PC-9 (cell line): Measurements from ENCODE around the gene ZFYVE9. TPM values are rescaled to one million over a fixed set of nuclear protein-coding genes. Genes with fewer than 3 reads are reported as not detected.

Source experiments
- BruUV-seq: library from RNA; stranded (reverse); fragments of 400-500 nt; replicated peaks from 2 replicates; lab custom pipeline; 2021; lab: Mats Ljungman, UMichigan
- CTCF ChIA-PET: fragments of 300-600 bp; sonication (Branson Sonifier 250); formaldehyde crosslinking; loops from one replicate; lab custom pipeline; 2022; ENCODE audit warnings: antibody characterized with exemption; lab: Charles Lee
- POLR2A ChIA-PET: fragments of 300-600 bp; sonication (Branson Sonifier 250); formaldehyde crosslinking; loops from one replicate; lab custom pipeline; 2022; ENCODE audit warnings: antibody characterized with exemption; ENCODE audit not compliant: unreplicated experiment; lab: Charles Lee
- DNase-seq, 2 experiments: peaks; one replicate each; pipeline versions ENCODE4 v3.0.0 to v3.0.0-alpha.2; 2015 to 2022; ENCODE audit warnings: mixed read lengths in 1 of 2
- H2AFZ ChIP-seq: fragments of 200-600 bp; sonication (generic); 2 replicates; pipeline ENCODE4 v1.8.1; 2017; ENCODE audit warnings: antibody characterized with exemption
- H3F3A ChIP-seq: fragments of 200-600 bp; sonication (generic); 2 replicates; pipeline ENCODE4 v1.8.1; 2017; ENCODE audit warnings: antibody characterized with exemption, mild to moderate bottlenecking, low read depth; ENCODE audit not compliant: insufficient read depth
- H3K27ac ChIP-seq: fragments of 200-600 bp; sonication (generic); 2 replicates; pipeline ENCODE4 v1.6.1; 2016; ENCODE audit warnings: mixed run types
- H3K27me3 ChIP-seq: fragments of 200-600 bp; sonication (generic); 2 replicates; pipeline ENCODE4 v1.6.1; 2016; ENCODE audit warnings: low read depth, mixed run types; ENCODE audit not compliant: insufficient read depth
- H3K36me3 ChIP-seq: fragments of 200-600 bp; sonication (generic); 2 replicates; pipeline ENCODE4 v1.6.1; 2016; ENCODE audit warnings: low read depth, mixed run types
- H3K4me1 ChIP-seq: fragments of 200-600 bp; sonication (generic); replicated peaks from 2 replicates; pipeline ENCODE4 v1.6.1; 2016; ENCODE audit warnings: mixed run types; ENCODE audit not compliant: insufficient read depth
- H3K4me2 ChIP-seq: fragments of 200-600 bp; sonication (generic); 2 replicates; pipeline ENCODE4 v1.6.1; 2017; ENCODE audit warnings: mixed run types
- H3K4me3 ChIP-seq: fragments of 200-600 bp; sonication (generic); 2 replicates; pipeline ENCODE4 v1.6.1; 2016; ENCODE audit warnings: mixed run types
- H3K79me2 ChIP-seq: fragments of 200-600 bp; sonication (generic); 2 replicates; pipeline ENCODE4 v1.6.1; 2017; ENCODE audit warnings: low read depth, mixed run types
- H3K9me2 ChIP-seq: fragments of 200-600 bp; sonication (generic); 2 replicates; pipeline ENCODE4 v1.8.1; 2017; ENCODE audit warnings: mild to moderate bottlenecking; ENCODE audit not compliant: insufficient read depth
- H3K9me3 ChIP-seq: fragments of 200-600 bp; sonication (generic); 2 replicates; pipeline ENCODE4 v1.8.1; 2016; ENCODE audit warnings: low read depth; ENCODE audit not compliant: insufficient read depth
- H4K20me1 ChIP-seq: fragments of 200-600 bp; sonication (generic); 2 replicates; pipeline ENCODE4 v1.8.1; 2017; ENCODE audit not compliant: insufficient read depth
- CTCF ChIP-seq: fragments of 200-600 bp; sonication (generic); conservative IDR thresholded peaks from 2 replicates; pipeline ENCODE4 v1.6.1; 2017; ENCODE audit warnings: mixed run types, antibody characterized with exemption, mild to moderate bottlenecking, moderate library complexity
- EZH2 ChIP-seq: fragments of 200-600 bp; sonication (generic); IDR thresholded peaks from 2 replicates; pipeline ENCODE4 v1.8.0; 2017; ENCODE audit warnings: antibody characterized with exemption, low read depth
- intact Hi-C: fragments of 100-400 bp; cut with micrococcal nuclease; formaldehyde crosslinking; loops from one replicate; pipeline ENCODE4 v1.10.0; 2022; ENCODE audit not compliant: unreplicated experiment
- total RNA-seq: library from RNA; stranded (reverse); gene quantifications from 2 replicates; pipeline ENCODE4 v1.2.3, GENCODE V29; 2021

The ZFYVE9 gene
- total RNA-seq, 1 experiment from 2014 or later, result 20.7 TPM

DNA sequence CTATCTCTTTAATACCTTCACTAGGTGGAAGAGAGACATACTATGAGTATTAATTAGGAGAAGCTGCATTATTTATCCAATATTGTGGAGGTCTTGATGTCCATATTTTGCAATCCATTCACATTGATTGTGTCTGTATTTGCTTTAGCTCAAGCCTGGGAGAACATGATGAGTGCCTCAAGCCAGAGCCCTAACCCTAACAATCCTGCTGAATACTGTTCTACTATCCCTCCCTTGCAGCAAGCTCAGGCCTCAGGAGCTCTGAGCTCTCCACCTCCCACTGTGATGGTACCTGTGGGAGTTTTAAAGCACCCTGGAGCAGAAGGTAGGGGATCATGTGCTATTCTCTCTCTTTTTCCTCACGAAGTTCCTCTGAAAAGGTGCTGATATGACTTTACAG is 124.6 kb downstream of the ZFYVE9 start:
- Histone ChIP-seq H3K36me3 (no peaks in the 10 kb centered on the region), H3K4me2 (no peak overlapping the region), H2AFZ (no peak overlapping the region), H3K9me2 (no peaks in the 10 kb centered on the region), H3K4me1 (no peaks in the 10 kb centered on the region), H3K9me3 (no peaks in the 10 kb centered on the region), H3K27ac (no peak overlapping the region), H3F3A (no peaks in the 10 kb centered on the region), H4K20me1 (no peaks in the 10 kb centered on the region), H3K4me3 (no peak overlapping the region), H3K79me2 (no peaks in the 10 kb centered on the region), H3K27me3 (no peaks in the 10 kb centered on the region)
- intact Hi-C loops, result no loop called here
- no peak for DNase-seq
- TF ChIP-seq CTCF (no peak), EZH2 (no peak)
- ChIA-PET POLR2A (no interaction called here), CTCF (no interaction called here)
- no TSS peak for BruUV-seq

- ChIA-PET POLR2A (no interaction called here), CTCF (no interaction called here)
- Histone ChIP-seq H3K4me3 (no peak overlapping the region), H3K36me3 (no peaks in the 10 kb centered on the region), H3F3A (no peaks in the 10 kb centered on the region), H4K20me1 (no peaks in the 10 kb centered on the region), H3K79me2 (no peaks in the 10 kb centered on the region), H3K4me2 (no peak overlapping the region), H3K9me3 (no peaks in the 10 kb centered on the region), H3K27ac (no peak overlapping the region), H3K4me1 (no peaks in the 10 kb centered on the region), H3K27me3 (no peaks in the 10 kb centered on the region), H3K9me2 (no peaks in the 10 kb centered on the region), H2AFZ (no peak overlapping the region)
- no peak for DNase-seq
- TF ChIP-seq EZH2 (no peak), CTCF (no peak)
- no TSS peak for BruUV-seq
- intact Hi-C loops, result no loop called here
These were observed 126.5 kb downstream of the ZFYVE9 start for GRCh38 chr1:52268372-52268771.

- no peaks in the 10 kb centered on the region for H3K27me3 ChIP-seq
- intact Hi-C loops, result loop anchor here (10.0 kb wide), 1 partner anchor 143 kb away; no protein-coding TSS in a partner anchor
- H3F3A ChIP-seq, result no peaks in the 10 kb centered on the region; the same call in 1 of the 2 replicates
- POLR2A ChIA-PET, result no interaction called here
- no TSS peak for BruUV-seq
- TF ChIP-seq EZH2 (no peak), CTCF (no peak)
- no peaks in the 10 kb centered on the region for H3K79me2 ChIP-seq
- H3K4me3 ChIP-seq, result no peak overlapping the region
- H3K4me1 ChIP-seq, result no peaks in the 10 kb centered on the region; the same call in 1 of the 2 replicates
- no peak overlapping the region for H3K27ac ChIP-seq
- no peak overlapping the region for H3K4me2 ChIP-seq
- no peaks in the 10 kb centered on the region for H3K9me2 ChIP-seq
- H3K9me3 ChIP-seq, result no peaks in the 10 kb centered on the region
- no peak overlapping the region for H2AFZ ChIP-seq
- H3K36me3 ChIP-seq, result no peaks in the 10 kb centered on the region
- peak in 1 of 2 experiments; percentile 64 for DNase-seq
- CTCF ChIA-PET, result no interaction called here
- H4K20me1 ChIP-seq, result no peaks in the 10 kb centered on the region
These were observed 139.6 kb downstream of the ZFYVE9 start for GRCh38 chr1:52281518-52281917.
